HEK293T (cell line): ENCODE results near the gene FRMPD1.

Source experiments
- BHLHE40 ChIP-seq: fragments of 450-650 bp; IDR thresholded peaks from 2 replicates; pipeline ENCODE4 v1.6.1; 2016; ENCODE audit warnings: mild to moderate bottlenecking, moderate library complexity, borderline replicate concordance
- CTBP1 ChIP-seq: fragments of 450-650 bp; IDR thresholded peaks from 2 replicates; pipeline ENCODE4 v1.6.1; 2016; ENCODE audit warnings: borderline replicate concordance
- ELF4 ChIP-seq: fragments of 450-650 bp; IDR thresholded peaks from 2 replicates; pipeline ENCODE4 v1.6.1; 2017; ENCODE audit warnings: antibody characterized with exemption
- FOXA1 ChIP-seq: fragments of 450-650 bp; IDR thresholded peaks from 2 replicates; pipeline ENCODE4 v1.6.1; 2016; ENCODE audit warnings: mild to moderate bottlenecking
- FOXK2 ChIP-seq: fragments of 450-650 bp; IDR thresholded peaks from 2 replicates; pipeline ENCODE4 v1.6.1; 2016; ENCODE audit warnings: mild to moderate bottlenecking
- FOXM1 ChIP-seq: fragments of 450-650 bp; IDR thresholded peaks from 2 replicates; pipeline ENCODE4 v1.6.1; 2017; ENCODE audit warnings: mild to moderate bottlenecking, borderline replicate concordance
- L3MBTL2 ChIP-seq: fragments of 450-650 bp; conservative IDR thresholded peaks from 2 replicates; pipeline ENCODE4 v1.6.1; 2016; ENCODE audit warnings: mild to moderate bottlenecking
- NFRKB ChIP-seq: fragments of 450-650 bp; IDR thresholded peaks from 2 replicates; pipeline ENCODE4 v1.6.1; 2016; ENCODE audit warnings: mild to moderate bottlenecking, moderate library complexity
- PKNOX1 ChIP-seq: fragments of 450-650 bp; IDR thresholded peaks from 2 replicates; pipeline ENCODE4 v1.6.1; 2016
- SP1 ChIP-seq: fragments of 450-650 bp; IDR thresholded peaks from 2 replicates; pipeline ENCODE4 v1.6.1; 2017
- SUZ12 ChIP-seq: fragments of 450-650 bp; IDR thresholded peaks from 2 replicates; pipeline ENCODE4 v1.6.1; 2016; ENCODE audit warnings: mild to moderate bottlenecking
- TARDBP ChIP-seq: fragments of 450-650 bp; IDR thresholded peaks from 2 replicates; pipeline ENCODE4 v1.6.1; 2016
- ZNF384 ChIP-seq: fragments of 450-650 bp; IDR thresholded peaks from 2 replicates; pipeline ENCODE4 v1.6.1; 2016

- TF ChIP-seq BHLHE40 = no peak
- TF ChIP-seq L3MBTL2 = no peak
- no peak for TF ChIP-seq PKNOX1
- TF ChIP-seq TARDBP = no peak
- TF ChIP-seq ELF4 = no peak
- no peak for TF ChIP-seq CTBP1
- TF ChIP-seq FOXA1 = no peak
- TF ChIP-seq SP1 = no peak
- TF ChIP-seq FOXK2 = no peak
- TF ChIP-seq ZNF384 = no peak
- no peak for TF ChIP-seq SUZ12
- no peak for TF ChIP-seq NFRKB
- TF ChIP-seq FOXM1 = no peak
Measured at GRCh38 chr9:37758747-37759146, 108.0 kb downstream of the FRMPD1 start.
